ENCODE results near the gene F8.

Gene F8

DNA sequence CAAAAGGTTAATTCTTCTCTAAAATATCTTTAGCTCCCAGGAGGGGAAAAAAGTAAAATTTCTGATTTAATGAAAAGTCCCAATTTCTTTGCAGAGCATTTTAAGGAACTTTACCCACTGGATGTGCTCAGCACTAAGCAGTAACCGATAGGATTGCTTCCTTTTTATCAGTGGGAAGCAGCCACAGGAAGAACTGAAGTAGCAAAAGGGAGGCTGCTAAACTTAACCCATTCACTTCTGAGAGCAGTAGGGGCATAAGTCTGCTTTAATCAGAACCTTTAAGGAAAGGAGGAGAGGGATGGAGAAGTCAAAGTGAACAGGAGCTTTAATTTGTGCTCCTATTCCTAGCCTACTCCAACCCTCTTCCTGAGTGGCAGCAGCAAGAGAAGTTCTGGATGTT lies at the start of gene F8:
F8 (minus strand) TSS at position 139 of the 400 bp plus-strand sequence. CDS start 171 bp downstream, outside the sequence.
- DNase-seq (ENCODE audit: low read depth, low spot score), result no peak

DNA sequence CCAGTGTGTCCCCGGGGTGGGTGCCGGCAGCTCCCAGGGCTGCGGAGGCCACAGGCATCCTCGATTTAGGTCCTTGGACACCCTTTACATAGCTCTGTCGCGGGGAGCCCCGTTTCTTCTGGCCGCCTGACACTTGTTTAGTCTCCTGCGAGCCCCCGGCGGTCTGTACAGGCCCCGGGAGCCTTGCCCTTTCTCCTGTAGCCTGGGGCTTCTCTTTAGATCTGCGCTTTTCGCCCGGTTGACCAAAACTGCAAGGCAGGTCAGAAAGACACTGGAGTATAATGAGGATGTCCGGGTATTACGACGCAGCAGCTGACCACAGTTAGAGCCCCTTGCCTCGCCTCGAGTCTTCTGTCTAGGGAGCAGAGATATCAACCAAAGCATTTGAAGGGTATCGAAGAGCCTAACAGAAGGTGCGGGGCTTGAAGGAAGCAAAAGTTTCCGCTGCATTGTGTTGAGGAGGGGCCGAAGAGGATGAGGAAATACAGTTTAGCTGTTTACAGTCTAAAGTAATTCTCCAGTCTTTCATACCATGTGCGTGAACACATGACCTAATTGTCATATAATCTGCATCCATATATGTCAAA lies 49.3 kb upstream of the F8 start:
- no peak for DNase-seq (ENCODE audit: low read depth, low spot score)

DNA sequence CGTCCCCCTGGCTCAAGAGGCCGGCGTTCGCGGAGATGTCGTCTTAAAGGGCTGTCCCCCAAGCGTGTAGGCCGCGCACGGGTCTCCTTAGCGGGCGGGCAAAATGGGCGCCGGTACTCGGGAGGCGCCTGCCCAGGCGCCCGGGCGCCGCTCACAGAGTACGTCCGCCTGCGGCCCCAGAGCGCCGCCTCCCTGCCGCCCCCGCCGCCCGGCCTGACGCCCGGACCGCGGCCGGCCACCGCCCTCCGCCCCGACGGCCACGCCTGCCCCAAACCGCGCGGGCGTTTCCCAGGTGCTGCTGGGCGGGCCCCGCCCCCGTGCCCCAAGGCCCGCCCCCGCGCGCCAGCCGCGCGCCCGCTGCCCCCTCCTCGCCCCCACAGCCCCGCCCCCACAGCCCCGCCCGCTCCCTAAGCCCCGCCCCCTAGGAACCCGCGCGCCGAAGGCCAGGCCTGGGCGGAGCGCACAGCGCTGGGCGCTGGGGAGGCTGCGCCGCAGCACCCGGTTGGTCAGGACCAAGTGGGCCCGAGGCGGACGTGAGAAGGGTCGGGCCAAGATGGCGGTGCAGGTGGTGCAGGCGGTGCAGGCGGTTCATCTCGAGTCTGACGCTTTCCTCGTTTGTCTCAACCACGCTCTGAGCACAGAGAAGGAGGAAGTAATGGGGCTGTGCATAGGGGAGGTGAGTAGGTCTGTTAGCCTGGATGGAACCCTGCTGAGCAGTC lies 48.6 kb upstream of the F8 start, which contains the start of the genes BRCC3, CMC4 and MTCP1:
BRCC3 (plus strand) TSS at position 534 of the 719 bp plus-strand sequence; CDS start at position 554, 20 bp downstream.
CMC4 (minus strand) TSS at position 162 of the 719 bp plus-strand sequence. CDS start 7,113 bp downstream, outside the sequence.
MTCP1 (minus strand) TSS at position 162 of the 719 bp plus-strand sequence. CDS start 5,126 bp downstream, outside the sequence.
- peak; percentile 87 for DNase-seq (ENCODE audit: low read depth, low spot score)

DNA sequence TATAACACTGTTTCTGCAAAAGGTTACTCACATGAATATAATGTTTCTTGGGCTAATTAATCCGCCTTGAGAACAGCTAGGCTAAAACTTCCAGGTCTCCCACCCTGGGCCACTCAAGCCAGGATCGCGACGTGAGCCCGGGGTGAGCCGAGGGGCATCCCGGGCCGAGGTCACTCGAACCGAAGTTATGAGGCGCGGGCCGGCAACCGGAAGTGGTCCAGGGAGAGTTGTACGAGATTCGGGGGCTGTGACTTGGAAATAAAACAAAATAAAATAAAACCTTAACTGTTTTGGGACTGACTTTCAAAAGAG lies 48.1 kb upstream of the F8 start:
- no peak for DNase-seq (ENCODE audit: low read depth, low spot score)

DNA sequence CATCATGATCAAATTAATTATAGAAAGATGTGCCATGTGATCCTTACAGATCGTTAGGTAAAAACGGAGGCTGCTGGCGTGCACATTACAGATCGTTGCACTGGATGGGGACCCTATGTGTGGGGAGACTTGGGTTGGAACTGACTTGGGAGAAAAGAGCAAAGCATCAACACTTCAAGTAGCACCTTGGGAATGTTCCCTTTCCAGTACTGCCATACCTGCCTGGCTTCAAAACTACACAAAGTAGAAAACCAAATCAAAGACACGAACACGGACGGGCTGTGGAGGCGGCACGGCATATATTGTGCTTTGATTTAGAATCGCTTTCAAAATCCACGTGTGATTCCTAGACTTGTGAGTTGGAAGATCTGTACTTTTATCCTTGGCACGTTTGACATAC lies 47.5 kb upstream of the F8 start:
- DNase-seq (ENCODE audit: low read depth, low spot score), result no peak

DNA sequence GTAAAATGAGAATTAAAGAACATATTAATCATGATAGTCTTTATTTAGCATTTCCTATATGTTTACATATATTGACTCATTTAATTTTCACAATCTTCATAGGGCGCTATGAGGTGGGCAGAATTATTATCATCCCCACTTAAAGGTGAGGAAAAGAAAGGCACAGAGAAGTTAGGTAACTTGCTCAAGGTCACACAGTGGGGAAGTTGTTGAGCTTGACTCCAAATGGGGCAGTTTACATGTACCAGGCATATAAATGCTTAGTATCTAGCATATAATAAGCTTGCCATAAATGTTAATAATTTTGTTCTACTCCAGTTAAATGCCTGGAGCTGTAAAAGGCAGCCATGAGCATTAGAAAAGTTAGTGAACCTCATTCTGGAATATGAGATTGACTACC lies 46.9 kb upstream of the F8 start:
- no peak for DNase-seq (ENCODE audit: low read depth, low spot score)

DNA sequence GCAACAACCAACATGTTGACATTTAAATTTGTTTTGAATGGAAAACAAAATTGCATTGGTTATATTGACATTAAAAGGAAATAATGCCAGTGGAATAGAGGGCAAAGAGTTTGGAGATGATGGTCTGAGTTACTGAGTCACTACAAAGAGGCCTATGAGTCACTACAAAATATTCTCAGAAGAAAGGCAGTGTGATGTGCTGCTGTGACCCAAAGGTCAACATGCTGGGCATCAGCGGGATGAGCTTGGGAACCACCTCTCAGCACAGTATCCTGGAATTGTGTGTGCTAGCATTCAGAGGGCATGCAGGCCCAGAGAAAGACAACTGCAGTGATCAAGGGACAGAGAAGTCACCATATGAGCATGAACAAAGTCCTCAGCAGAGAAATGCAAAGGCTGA lies 45.6 kb upstream of the F8 start:
- DNase-seq (ENCODE audit: low read depth, low spot score), result no peak

DNA sequence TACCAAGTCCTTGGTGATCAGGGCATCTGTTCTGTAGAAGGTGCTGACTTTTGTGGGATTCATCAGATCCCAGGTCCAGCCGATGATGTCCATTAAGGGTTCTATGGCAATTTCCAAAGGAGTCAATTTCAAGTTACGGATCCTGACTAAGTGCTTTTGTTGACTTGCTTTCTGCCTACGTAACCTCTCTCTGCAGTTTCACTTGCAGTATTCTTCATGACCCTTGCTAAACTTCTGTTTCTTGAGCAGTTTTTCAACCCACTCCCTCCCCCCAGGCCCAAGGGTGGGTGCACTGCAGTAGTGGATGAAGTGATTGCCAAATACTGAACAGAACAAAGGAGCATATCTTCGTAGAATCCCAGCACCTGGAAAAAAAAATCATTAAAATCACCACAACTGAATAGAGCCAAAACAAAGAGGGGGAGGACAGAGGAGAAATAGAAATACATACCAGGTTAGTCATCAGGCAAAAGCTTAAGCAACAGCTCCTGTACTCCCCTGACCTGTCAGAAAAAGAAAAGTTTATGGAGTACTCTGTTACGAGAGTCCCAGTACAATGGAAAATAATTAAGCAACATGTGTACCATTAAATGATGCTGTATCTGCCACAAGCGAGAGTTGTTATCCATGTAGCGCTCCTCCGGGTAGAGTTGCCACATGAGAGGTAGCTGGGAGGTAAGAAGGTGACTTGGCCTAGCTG lies 42.7 kb upstream of the F8 start:
- DNase-seq (ENCODE audit: low read depth, low spot score), result no peak

DNA sequence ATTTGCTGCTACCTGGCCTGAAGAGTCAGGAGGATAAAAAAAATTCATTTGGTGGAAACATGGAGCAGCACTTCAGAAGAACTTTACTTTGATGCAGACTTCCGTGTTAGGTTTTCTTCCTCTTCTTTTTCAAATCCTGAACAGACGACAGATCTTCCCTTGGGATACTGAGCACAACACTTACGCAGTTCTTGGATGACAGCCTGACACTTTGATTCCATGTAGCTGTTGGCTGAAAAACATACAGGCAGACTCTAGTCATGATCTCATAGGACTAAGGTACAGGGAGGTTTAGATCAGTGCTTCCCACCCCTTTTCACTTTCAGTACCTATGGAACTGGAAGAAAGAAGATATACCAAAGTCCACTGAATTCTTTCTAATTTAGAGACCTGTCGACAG lies 39.2 kb upstream of the F8 start:
- no peak for DNase-seq (ENCODE audit: low read depth, low spot score)

DNA sequence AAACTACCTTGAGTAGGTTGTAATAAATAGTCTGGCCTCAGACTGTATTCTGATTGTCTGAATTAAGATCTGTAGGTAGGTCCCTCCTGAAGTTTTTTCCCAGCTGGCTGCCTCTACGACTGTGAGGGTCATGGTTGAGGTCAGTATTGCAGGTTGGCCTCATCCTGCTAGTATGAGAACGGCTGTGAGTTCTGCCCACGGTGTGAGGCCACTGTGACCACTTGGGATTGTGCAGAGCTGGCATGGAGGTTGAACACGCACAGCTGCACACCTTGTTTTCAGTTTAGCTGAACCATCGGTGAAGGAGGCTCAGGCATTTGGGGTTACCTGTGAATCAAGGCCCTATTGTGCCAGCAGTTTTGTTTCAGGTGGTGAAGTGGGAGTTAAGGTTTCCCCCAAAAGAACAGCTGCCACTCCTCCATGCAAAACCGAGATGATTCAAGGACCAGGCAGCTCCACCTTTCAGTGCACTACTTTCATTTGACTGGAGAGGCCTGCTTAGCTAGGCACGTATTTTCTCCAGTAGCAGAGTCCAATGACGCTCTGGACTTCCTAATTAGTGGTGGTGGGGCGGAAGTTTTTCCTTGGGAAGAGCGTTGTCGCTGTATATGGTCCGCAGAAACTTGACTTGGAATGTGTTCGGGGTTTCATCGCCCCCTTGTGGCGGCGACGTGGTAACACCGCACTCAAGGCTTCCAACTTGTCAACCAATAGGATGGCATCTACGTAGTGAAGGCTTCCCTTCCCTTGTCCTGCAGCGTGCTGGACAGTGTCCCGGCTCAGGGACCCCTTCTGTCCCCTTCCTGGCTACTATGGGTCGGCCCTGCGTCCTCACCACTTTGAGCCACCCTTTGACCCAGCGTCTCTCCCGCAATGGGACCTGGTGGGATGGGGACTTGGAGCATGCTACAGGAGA lies 34.6 kb upstream of the F8 start:
- peak; percentile 97 for DNase-seq (ENCODE audit: low read depth, low spot score)

DNA sequence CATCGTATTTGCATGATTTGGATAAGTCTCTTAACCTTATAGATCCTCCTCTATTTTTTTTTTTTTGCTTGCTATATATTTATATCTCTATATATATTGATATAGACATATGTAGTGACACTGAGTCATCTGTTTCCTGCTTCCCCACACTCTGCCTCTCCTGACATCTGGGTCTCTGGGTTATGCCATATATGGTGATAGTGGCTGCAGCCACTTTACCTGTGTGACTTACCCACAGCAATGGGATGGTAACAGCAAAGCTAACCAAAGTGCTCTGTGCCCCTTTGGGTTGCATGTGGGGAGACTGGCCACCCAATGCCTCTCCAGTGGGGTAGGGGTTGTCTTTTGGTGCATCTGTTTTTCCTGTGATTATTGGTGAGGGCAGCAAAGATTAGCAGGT lies 33.9 kb upstream of the F8 start:
- DNase-seq (ENCODE audit: low read depth, low spot score), result no peak

DNA sequence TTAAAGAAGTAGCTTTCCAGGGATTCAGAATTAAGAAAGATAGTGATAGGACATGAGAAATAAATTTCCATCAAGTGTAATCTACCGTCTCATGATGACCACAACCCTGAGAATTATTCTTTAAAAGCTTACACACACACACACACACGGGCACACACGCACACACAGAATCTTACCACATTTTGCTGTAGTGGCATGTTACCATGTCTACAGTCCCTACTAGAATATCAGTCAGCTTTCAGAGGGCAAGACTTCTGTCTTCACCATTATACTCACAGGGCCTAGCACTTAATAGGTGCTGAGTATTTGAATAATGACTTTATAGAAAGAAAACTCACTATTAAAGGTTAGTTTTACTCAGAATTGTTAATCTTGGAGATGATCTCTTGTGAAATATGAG lies 33.0 kb upstream of the F8 start:
- DNase-seq (ENCODE audit: low read depth, low spot score), result no peak

DNA sequence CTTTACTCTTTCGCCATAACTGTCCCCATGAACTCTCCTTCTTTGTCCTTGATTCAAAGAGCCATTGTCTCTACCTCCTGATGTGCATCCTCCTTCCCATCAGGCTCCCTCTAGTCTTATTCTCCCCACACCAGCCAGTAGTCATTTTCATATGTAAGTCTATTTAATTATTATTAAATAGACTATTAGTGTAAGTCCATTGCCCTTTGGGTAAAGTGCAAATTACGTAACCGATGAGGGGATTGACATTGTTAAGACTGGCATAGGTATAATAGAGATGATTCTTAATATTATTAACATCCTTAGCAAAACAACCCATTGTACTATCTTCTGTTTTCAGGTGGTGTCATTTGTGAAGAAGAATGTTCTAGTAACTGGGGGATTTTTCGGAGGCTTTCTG lies 31.7 kb upstream of the F8 start:
- DNase-seq (ENCODE audit: low read depth, low spot score), result no peak

DNA sequence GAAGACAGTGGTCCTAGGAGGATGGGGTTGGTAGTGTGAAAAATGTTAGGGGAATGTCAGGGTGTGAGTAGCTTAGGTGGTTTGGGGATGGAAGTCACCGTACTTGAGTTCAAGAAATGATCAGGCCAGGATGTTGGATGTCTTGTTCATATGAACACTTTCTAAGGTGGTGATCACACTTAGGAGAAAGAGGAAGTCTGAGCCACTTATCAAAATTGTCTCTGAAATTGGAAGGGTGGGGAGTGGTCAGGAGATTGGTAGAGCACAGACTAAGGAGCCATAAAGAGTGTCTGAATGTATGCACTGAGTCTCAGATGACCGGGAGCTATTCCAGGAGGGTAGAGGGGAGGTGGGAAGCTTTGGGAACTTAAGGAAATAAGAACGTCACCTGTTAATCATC lies 31.1 kb upstream of the F8 start:
- no peak for DNase-seq (ENCODE audit: low read depth, low spot score)

DNA sequence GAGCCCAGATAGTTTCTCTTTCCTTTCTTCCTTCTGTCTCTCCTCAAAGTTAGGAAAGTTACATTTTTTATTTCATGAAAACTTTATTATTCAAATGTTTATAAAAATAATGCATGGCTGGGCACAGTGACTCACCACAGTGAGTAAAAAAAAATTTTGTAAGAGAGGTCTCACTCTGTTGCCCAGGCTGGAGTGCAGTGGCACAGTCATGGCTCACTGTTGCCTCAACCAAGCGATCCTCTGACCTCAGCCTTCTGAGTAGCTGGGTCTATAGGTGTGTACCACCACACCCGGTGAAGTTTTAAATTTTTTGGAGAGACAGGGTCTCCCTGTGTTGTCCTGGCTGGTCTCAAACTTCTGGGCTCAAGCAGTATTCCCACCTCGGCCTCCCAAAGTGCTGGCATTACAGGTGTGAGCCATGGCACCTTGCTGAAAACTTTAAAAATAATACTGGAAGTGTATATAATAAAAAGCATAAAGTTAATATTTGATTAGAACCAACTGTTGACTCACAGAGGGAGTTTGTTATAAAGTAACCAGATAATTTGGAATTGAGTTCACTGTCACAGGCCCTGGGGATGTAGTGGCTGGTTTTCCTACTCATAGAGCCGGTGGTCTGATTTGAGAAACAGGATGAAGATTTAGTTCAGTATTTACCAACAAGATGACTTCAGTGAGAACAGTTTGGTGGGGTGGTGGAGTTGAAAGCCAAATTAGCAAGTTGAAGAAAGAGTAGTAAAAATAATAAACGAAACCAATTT lies 30.4 kb upstream of the F8 start:
- DNase-seq (ENCODE audit: low read depth, low spot score), result no peak

DNA sequence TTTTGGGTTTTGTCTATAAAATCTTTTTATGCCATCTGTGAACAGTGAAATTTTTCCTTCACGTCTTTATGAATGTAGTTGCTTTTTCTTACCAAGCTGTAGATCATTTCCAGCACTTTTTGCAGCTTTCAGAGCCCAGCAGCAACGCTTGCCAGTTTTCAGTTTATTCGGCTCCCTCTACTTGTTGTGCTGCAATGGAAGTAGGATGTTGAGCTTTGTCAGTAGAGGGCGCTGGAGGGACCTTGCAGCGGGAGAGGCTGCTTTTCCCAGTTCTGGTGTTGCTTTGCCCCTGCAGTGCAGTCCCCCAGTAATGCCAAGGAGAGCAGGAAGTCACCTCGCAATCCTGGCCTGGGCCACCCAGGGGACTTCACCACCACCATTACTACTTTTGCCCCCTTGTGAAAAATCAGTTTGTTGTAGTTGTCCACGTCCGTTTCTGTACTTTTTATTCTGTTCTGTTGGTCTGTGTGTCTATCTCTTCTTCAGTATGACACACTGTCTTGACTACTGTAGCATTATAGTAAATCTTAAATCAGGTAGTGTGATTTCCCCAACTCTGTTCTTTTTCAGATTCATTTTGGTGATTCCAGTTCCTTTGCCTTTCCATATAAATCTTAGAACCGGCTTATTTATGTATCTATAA lies 26.6 kb upstream of the F8 start:
- peak; percentile 81 for DNase-seq (ENCODE audit: low read depth, low spot score)

DNA sequence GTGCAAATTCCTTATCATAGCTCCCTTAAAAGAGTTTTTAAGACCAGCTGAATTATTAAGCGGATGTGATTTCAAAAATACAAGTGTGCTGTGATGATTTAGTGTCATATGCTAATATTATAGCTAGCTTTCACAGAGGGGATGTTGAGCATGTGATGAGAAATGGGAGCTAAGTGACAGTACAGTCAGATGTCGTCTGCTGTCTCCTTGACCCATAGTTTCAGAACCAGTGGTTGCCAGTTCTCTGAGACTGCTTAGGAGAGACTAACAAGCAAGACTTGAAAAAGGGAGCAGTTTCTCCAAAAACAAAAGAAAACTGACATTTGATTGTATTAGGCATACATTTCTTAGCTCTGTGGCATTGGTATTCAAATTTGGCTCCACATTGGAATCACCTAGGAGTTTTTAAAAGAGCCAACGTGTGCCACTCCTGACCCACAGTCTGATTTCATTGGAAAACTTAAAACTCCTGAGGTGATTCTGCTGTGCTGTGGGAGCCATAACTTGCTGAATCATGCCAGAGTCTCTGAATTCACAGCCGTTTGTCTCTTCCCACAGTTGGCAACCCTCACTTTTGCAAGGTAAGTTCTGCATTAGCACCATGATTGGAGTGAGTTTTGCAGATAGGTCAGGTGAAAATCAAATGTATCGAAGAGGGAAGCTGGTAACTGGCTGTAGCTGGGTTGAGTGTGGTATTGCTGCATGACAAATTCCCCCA lies 24.4 kb upstream of the F8 start:
- no peak for DNase-seq (ENCODE audit: low read depth, low spot score)

DNA sequence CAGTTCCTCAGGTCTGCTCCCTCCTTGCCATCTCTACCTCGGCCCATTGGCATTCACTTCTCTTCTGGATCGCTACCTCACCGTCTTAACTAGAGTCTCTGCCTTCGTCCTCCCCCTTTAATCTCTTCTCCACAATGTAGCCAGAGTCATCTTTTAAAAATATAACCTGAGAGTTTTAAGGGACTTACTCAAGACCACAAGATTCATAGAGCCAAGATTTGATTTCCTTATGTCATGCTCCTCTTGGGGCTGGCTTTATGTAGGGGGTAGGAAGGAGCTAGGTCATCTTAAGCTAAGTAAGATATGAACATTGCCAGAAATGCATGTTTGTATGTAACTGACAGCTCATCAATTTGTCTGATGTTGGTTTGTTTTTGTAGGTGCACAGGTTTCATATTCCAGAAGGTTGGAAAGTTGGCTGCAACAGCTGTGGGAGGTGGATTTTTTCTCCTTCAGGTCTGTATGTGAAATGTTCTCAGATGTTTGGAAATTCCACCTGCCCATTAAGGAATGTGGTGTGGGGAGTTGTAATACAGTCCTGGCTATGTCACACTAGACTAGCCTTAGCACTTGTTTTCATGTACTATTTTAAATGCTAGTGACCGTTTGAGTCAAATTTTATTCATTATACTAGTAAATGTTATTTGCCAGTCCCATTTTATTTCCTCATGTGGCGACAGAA lies 23.7 kb upstream of the F8 start:
- DNase-seq (ENCODE audit: low read depth, low spot score), result no peak

DNA sequence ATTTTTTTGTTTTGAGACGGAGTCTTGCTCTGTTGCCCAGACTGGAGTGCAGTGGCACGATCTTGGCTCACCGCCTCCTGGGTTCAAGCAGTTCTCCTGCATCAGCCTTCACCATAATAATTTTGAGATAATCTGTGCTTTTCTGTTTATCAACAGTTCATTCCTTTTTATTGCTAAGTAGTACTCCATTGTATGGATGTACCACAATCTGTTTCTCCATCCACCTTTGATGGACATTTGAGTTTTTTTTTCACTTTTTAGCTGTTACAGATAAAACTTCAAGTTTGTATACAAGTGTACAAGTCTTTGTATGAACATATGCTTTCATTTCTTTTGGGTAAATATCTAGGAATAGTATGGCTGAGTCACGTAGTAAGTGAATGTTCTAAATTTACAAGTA lies 13.2 kb upstream of the F8 start:
- no peak for DNase-seq (ENCODE audit: low read depth, low spot score)

All from ELF-1 (cell line).